Mesenchymal stem cell (in vitro differentiated cells and primary cell): ENCODE results near the gene METTL15.
"Not testable (repeated sequence)": the region's sequence is repeated elsewhere in the genome, so short reads cannot be mapped to it uniquely, and the experiment has no call there.

Experiments
- DNase-seq: peaks from one replicate; pipeline ENCODE4 v3.0.0-alpha.2; 2013
- H2AFZ ChIP-seq: one replicate; pipeline ENCODE4 v1.6.1; 2013; ENCODE audit warnings: low read depth, mild to moderate bottlenecking, control low read depth, inconsistent platforms, low read length, moderate library complexity
- H2AK5ac ChIP-seq: 2 replicates; pipeline ENCODE4 v1.6.1; 2013; ENCODE audit warnings: low read length, moderate library complexity, mild to moderate bottlenecking, inconsistent platforms; ENCODE audit not compliant: severe bottlenecking
- H2BK120ac ChIP-seq: one replicate; pipeline ENCODE4 v1.6.1; 2013; ENCODE audit warnings: low read depth, mild to moderate bottlenecking, inconsistent platforms, low read length, moderate library complexity
- H2BK12ac ChIP-seq, 2 experiments: one replicate each; pipeline ENCODE4 v1.6.1; 2013; ENCODE audit warnings: inconsistent platforms in 2 of 2, low read length in 2 of 2, mild to moderate bottlenecking in 2 of 2, moderate library complexity in 2 of 2, control low read depth in 1 of 2
- H2BK15ac ChIP-seq: one replicate; pipeline ENCODE4 v1.6.1; 2013; ENCODE audit warnings: mild to moderate bottlenecking, low read depth, inconsistent platforms; ENCODE audit not compliant: poor library complexity, severe bottlenecking
- H2BK5ac ChIP-seq: 2 replicates; pipeline ENCODE4 v1.6.1; 2013; ENCODE audit warnings: low read depth, mild to moderate bottlenecking, low read length, control low read depth, inconsistent platforms; ENCODE audit not compliant: poor library complexity, severe bottlenecking
- H3K14ac ChIP-seq, 2 experiments: one replicate each; pipeline ENCODE4 v1.6.1; 2013; ENCODE audit warnings: inconsistent platforms in 2 of 2, low read length in 2 of 2, control low read depth in 1 of 2, mild to moderate bottlenecking in 1 of 2, moderate library complexity in 1 of 2
- H3K18ac ChIP-seq, 2 experiments: one replicate each; pipeline ENCODE4 v1.6.1; 2013; ENCODE audit warnings: inconsistent platforms in 2 of 2, low read length in 2 of 2, control low read depth in 1 of 2, low read depth in 1 of 2, mild to moderate bottlenecking in 1 of 2
- H3K23ac ChIP-seq, 2 experiments: one replicate each; pipeline ENCODE4 v1.6.1; 2013; ENCODE audit warnings: inconsistent platforms in 2 of 2, low read length in 2 of 2, mild to moderate bottlenecking in 2 of 2, moderate library complexity in 2 of 2, control low read depth in 1 of 2
- H3K27ac ChIP-seq: 2 replicates; pipeline ENCODE4 v1.5.1; 2013; ENCODE audit warnings: mild to moderate bottlenecking, moderate library complexity, low read length, control low read depth, inconsistent platforms; ENCODE audit not compliant: poor library complexity, severe bottlenecking
- H3K27me3 ChIP-seq, 2 experiments: 2 replicates each; pipeline versions ENCODE4 v1.6.1 to v1.7.0; 2013; ENCODE audit warnings: low read length in 2 of 2, mild to moderate bottlenecking in 2 of 2, moderate library complexity in 2 of 2, control low read depth in 1 of 2, inconsistent platforms in 1 of 2; ENCODE audit not compliant: control insufficient read depth in 1 of 2, insufficient read depth in 1 of 2
- H3K36me3 ChIP-seq, 2 experiments: 2 replicates each; pipeline versions ENCODE4 v1.6.1 to v1.7.0; 2013; ENCODE audit warnings: low read length in 2 of 2, control low read depth in 1 of 2, inconsistent platforms in 1 of 2, low read depth in 1 of 2, mild to moderate bottlenecking in 1 of 2; ENCODE audit not compliant: insufficient read depth in 2 of 2, control insufficient read depth in 1 of 2
- H3K4ac ChIP-seq, 2 experiments: one replicate each; pipeline ENCODE4 v1.6.1; 2013; ENCODE audit warnings: inconsistent platforms in 2 of 2, low read length in 2 of 2, mild to moderate bottlenecking in 2 of 2, moderate library complexity in 2 of 2, control low read depth in 1 of 2, low read depth in 1 of 2
- H3K4me1 ChIP-seq: 2 replicates; pipeline ENCODE4 v1.6.1; 2013; ENCODE audit warnings: low read depth, low read length, control low read depth; ENCODE audit not compliant: control insufficient read depth, insufficient read depth
- H3K4me2 ChIP-seq: 2 replicates; pipeline ENCODE4 v1.6.1; 2013; ENCODE audit warnings: low read length, mild to moderate bottlenecking, inconsistent platforms; ENCODE audit not compliant: poor library complexity, severe bottlenecking
- H3K4me3 ChIP-seq, 2 experiments: 2 replicates each; pipeline versions ENCODE4 v1.5.1 to v1.7.0; 2013; ENCODE audit warnings: low read length in 2 of 2, mild to moderate bottlenecking in 2 of 2, control low read depth in 1 of 2, low read depth in 1 of 2; ENCODE audit not compliant: insufficient read depth in 1 of 2
- H3K79me1 ChIP-seq: replicated peaks from 2 replicates; pipeline ENCODE4 v1.6.1; 2013; ENCODE audit warnings: mild to moderate bottlenecking, control low read depth, low read length, inconsistent platforms; ENCODE audit not compliant: poor library complexity, severe bottlenecking
- H3K9ac ChIP-seq: 2 replicates; pipeline ENCODE4 v1.7.0; 2013; ENCODE audit warnings: mild to moderate bottlenecking, low read length, moderate library complexity
- H3K9me3 ChIP-seq: 2 replicates; pipeline ENCODE4 v1.7.0; 2013; ENCODE audit warnings: mild to moderate bottlenecking, low read length; ENCODE audit not compliant: control insufficient read depth
- H4K8ac ChIP-seq: one replicate; pipeline ENCODE4 v1.6.1; 2013; ENCODE audit warnings: inconsistent platforms, mild to moderate bottlenecking, low read length, moderate library complexity
- H4K91ac ChIP-seq: one replicate; pipeline ENCODE4 v1.6.1; 2013; ENCODE audit warnings: mild to moderate bottlenecking, low read length, inconsistent platforms
- WGBS: methylation state at CpG from one replicate; pipeline ENCODE4 v1.1.7; 2013; ENCODE audit warnings: mixed read lengths; 5-methylcytosine and 5-hydroxymethylcytosine counted together

The METTL15 gene

GRCh38 chr11:28318871-28319270 lies 210.7 kb downstream of the METTL15 start:
- Histone ChIP-seq H4K8ac (no peak overlapping the region), H2BK5ac (no peak overlapping the region), H3K4ac (no peak overlapping the region), H3K79me1 (peaks cover 1% of the 10 kb centered on the region), H2AFZ (no peak overlapping the region), H4K91ac (no peak overlapping the region), H3K18ac (no peak overlapping the region), H2BK12ac (no peak overlapping the region), H3K9ac (no peak overlapping the region), H3K4me1 (no peaks in the 10 kb centered on the region), H3K14ac (no peak overlapping the region), H3K27ac (no peak overlapping the region), H3K9me3 (no peaks in the 10 kb centered on the region), H2AK5ac (no peak overlapping the region), H3K4me2 (no peak overlapping the region), H3K23ac (no peak overlapping the region), H3K36me3 (peaks cover 0 to 12% of the 10 kb centered on the region in 2 experiments), H2BK120ac (no peak overlapping the region), H3K4me3 (no peak overlapping the region), H3K27me3 (no peaks in the 10 kb centered on the region), H2BK15ac (no peak overlapping the region)
- WGBS, result 100% methylated on average over 2 of the region's 3 CpGs
- DNase-seq, result no peak

DNA sequence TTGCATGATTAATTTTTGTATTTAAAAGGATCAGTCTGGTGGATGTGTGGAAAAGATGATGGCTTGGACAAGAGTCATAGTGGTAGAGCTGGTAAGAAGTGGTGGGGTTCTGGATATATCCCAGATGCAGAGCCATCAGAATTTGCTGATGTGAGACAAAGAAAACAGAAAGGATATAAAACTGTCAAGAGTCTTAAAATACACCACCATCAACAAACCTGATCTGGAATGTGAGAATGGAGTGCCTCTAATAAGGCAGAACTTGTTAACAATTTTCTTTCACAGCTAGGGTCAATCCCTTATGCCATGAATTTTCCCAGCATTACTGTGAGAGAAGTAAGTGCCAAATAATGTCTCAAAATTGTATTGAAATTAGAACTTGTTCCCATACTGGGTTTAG lies 215.4 kb downstream of the METTL15 start:
- Histone ChIP-seq H3K9ac (no peak overlapping the region), H2BK5ac (no peak overlapping the region), H3K23ac (no peak overlapping the region), H2AK5ac (no peak overlapping the region), H3K27ac (no peak overlapping the region), H4K91ac (no peak overlapping the region), H3K4me3 (no peak overlapping the region), H3K4me1 (peaks cover 3% of the 10 kb centered on the region), H2BK120ac (no peak overlapping the region), H2BK15ac (no peak overlapping the region), H4K8ac (no peak overlapping the region), H3K4me2 (no peak overlapping the region), H3K27me3 (no peaks in the 10 kb centered on the region), H2AFZ (no peak overlapping the region), H3K4ac (no peak overlapping the region), H3K79me1 (peaks cover 3% of the 10 kb centered on the region), H3K9me3 (no peaks in the 10 kb centered on the region), H3K36me3 (no peaks in the 10 kb centered on the region), H3K18ac (no peak overlapping the region), H2BK12ac (no peak overlapping the region), H3K14ac (no peak overlapping the region)
- no peak for DNase-seq

DNA sequence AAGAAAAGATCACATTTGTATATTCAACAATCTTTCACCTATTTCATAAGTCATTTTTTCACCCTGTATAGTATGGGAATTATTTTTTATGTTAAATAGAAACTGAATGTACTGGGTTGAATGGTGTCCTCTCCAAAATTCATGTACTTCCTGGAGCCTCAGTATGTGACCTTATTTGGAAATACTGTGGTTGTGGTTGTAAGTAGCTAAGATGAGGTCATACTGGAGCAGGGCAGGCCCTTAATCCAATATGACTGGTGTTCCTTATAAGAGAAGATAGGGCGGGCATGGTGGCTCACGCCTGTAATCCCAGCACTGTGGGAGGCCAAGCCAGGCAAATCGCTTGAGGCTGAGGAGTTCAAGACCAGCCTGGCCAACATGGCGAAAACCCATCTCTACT lies 224.2 kb downstream of the METTL15 start:
- WGBS, result 100% methylated on average over 2 of the region's 4 CpGs

GRCh38 chr11:28337701-28338100 lies 229.5 kb downstream of the METTL15 start:
- H3K14ac ChIP-seq, result no peak overlapping the region
- no peak overlapping the region for H2BK12ac ChIP-seq
- no peak overlapping the region for H3K4me3 ChIP-seq
- no peak overlapping the region for H3K23ac ChIP-seq
- H3K4ac ChIP-seq, result no peak overlapping the region
- no peak overlapping the region for H2AK5ac ChIP-seq
- H3K27ac ChIP-seq, result no peak overlapping the region
- peak; percentile 56 for DNase-seq
- no peak overlapping the region for H2BK15ac ChIP-seq
- H4K91ac ChIP-seq, result no peak overlapping the region
- H3K27me3 ChIP-seq, result no peaks in the 10 kb centered on the region
- H3K4me1 ChIP-seq, result no peaks in the 10 kb centered on the region
- H3K36me3 ChIP-seq, result no peaks in the 10 kb centered on the region
- H2AFZ ChIP-seq, result no peak overlapping the region
- H4K8ac ChIP-seq, result no peak overlapping the region
- no peaks in the 10 kb centered on the region for H3K79me1 ChIP-seq
- no peak overlapping the region for H3K9ac ChIP-seq
- no peak overlapping the region for H2BK5ac ChIP-seq
- H3K9me3 ChIP-seq, result peaks cover 35% of the 10 kb centered on the region
- H3K4me2 ChIP-seq, result no peak overlapping the region
- no peak overlapping the region for H3K18ac ChIP-seq
- no peak overlapping the region for H2BK120ac ChIP-seq

More for the DNA sequence above, 224.2 kb downstream of the METTL15 start:
- not testable (repeated sequence) for H3K4me3 ChIP-seq, H3K9ac ChIP-seq, H4K91ac ChIP-seq, H3K36me3 ChIP-seq, H3K4me1 ChIP-seq, H3K4ac ChIP-seq, H2BK15ac ChIP-seq, H2BK12ac ChIP-seq, H3K9me3 ChIP-seq, H2BK120ac ChIP-seq, H3K27ac ChIP-seq, H2BK5ac ChIP-seq, H3K18ac ChIP-seq, H3K27me3 ChIP-seq, DNase-seq, H3K4me2 ChIP-seq, H3K79me1 ChIP-seq, H4K8ac ChIP-seq, H3K23ac ChIP-seq, H2AFZ ChIP-seq, H3K14ac ChIP-seq, H2AK5ac ChIP-seq
